HG03575 (cell line): ENCODE results near the gene ARF4.
"Not testable (repeated sequence)": the region's sequence is repeated elsewhere in the genome, so short reads cannot be mapped to it uniquely, and the experiment has no call there.

Experiments used
- ATAC-seq: cut with Tn5 transposase; IDR thresholded peaks from one replicate; pipeline ENCODE4 v1.9.1; 2021; ENCODE audit not compliant: unreplicated experiment, insufficient number of reproducible peaks, low FRiP score; ENCODE audit errors: extremely low read depth

ARF4 gene

GRCh38 chr3:57597127-57597923 lies at the start of gene ARF4:
Gene ARF4 (minus strand): TSS chr3:57597344. CDS start chr3:57597140, 204 bp downstream.
- peak; percentile 92 for ATAC-seq

DNA sequence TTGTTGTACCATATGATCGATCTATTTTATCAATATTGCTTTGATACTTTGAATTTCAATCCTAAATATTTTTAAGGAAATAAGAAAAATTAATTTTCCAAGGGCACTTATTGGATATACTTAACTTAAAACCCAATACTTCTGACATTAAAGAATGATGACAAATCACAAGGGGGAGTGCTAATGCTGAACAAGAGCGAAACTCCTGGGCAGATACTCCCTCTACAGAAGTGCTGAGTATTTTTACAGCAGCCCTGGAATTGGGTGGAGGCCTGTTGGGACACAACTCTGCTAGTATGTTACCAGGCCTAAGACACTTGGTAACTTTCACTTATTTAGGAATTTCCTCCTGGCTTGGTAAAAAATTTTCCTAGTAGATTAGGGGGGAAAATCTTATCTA lies 49.6 kb upstream of the ARF4 start:
- ATAC-seq: no peak

- ATAC-seq: no peak
Observed at GRCh38 chr3:57644740-57645139, 47.6 kb upstream of the ARF4 start.

GRCh38 chr3:57637391-57637790 lies 40.2 kb upstream of the ARF4 start:
- ATAC-seq: no peak

- not testable (repeated sequence) for ATAC-seq
Observed at GRCh38 chr3:57634259-57634658, 37.1 kb upstream of the ARF4 start.

DNA sequence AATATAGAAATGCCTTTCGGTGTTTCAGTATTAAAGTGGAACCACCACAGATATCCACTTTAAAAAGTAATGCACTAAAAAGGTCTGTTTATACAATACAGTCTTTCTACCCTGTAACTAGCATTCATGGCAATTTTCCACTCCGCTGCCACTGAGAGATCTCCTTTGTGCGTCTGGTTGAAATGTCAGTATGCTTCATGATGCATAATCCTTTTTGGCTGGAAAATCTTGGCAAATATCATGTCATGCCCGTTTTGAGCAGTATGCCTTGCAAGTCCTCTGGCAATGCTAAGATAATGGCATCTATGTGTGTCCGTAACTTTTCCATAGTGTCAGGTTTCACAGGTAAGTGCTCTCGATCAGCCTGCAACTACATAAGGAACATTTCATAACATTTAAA lies 30.8 kb upstream of the ARF4 start:
- no peak for ATAC-seq

GRCh38 chr3:57624801-57625200 lies 27.7 kb upstream of the ARF4 start:
- ATAC-seq: no peak

GRCh38 chr3:57622362-57622761 lies 25.2 kb upstream of the ARF4 start:
- ATAC-seq: no peak

- ATAC-seq: no peak
Observed at GRCh38 chr3:57617739-57618138, 20.6 kb upstream of the ARF4 start.

GRCh38 chr3:57616233-57616632 lies 19.1 kb upstream of the ARF4 start:
- ATAC-seq: no peak

DNA sequence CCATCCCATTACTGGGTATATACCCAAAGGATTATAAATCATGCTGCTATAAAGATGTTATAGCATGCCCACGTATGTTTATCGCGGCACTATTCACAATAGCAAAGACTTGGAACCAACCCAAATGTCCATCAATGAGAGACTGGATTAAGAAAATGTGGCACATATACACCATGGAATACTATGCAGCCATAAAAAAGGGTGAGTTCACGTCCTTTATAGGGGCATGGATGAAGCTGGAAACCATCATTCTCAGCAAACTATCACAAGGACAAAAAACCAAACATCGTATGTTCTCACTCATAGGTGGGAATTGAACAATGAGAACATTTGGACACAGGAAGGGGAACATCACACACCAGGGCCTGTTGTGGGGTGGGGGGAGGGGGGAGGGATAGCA lies 14.7 kb upstream of the ARF4 start:
- ATAC-seq: not testable (repeated sequence)

GRCh38 chr3:57605683-57606082 lies 8.5 kb upstream of the ARF4 start:
- no peak for ATAC-seq

GRCh38 chr3:57604971-57605370 lies 7.8 kb upstream of the ARF4 start:
- ATAC-seq: no peak

- ATAC-seq: no peak
Observed at GRCh38 chr3:57600195-57600594, 3.1 kb upstream of the ARF4 start.

DNA sequence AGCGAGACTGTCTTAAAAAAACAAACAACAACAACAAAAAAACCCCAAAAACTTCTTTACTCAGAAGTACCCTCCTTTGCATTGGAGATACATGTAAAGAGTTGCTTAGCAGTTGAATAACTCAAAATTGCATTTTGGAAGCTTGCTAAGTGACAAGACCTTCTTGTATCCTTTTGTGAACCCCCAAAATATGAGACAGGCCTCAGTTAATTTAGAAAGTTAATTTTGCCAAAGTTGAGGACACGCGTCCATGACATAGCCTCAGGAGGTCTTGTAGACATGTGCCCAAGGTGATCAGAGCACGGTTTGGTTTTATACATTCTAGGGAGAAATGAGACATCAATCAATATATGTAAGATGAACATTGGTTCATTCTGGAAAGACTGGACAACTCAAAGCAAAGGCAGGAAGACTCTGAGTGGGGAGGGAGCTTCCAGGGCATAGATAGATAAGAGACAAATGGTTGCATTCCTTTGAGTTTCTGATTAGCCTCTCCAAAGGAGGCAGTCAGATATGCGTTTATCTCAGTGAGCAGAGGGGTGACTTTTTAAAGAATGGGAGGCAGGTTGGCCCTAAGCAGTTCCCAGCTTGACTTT lies 1.7 kb upstream of the ARF4 start:
- no peak for ATAC-seq

- no peak for ATAC-seq
Observed at GRCh38 chr3:57596495-57597126, 533 bp downstream of the ARF4 start.

DNA sequence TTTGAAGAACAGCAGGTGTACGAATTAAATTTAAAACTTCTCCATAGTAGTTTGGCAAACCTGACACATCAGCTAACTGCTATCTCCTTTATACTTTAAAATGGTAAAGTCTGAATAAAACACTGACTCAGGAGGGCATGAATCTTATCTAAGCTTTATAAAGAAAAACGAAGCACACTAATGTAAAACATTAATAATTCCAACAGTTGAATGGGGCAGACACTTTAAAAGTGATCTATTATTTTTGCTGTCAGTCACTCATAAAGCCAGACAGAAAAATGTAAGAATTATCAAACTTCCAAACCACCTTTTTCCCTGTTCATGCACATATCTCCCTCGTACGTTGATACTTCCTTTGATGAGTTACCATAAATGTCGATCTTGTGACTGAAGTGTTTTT lies 2.6 kb downstream of the ARF4 start:
- ATAC-seq: no peak

DNA sequence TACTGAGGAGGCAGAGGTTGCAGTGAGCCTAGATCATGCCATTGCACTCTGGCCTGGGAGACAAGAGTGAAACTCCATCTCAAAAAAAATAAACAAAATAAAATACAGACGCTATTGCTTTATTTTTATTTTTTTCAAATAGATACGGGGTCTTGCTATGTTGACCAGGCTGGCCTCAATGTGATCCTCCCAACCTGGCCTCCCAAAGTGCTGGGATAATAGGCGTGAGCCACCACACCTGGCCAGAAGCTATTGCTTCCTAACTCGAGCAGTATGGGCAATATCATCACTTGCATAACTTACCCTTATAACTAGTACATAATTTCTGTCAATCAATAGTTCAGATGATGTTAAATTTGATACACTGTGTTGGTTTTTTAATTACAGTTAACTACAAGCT lies 3.0 kb downstream of the ARF4 start:
- no peak for ATAC-seq

DNA sequence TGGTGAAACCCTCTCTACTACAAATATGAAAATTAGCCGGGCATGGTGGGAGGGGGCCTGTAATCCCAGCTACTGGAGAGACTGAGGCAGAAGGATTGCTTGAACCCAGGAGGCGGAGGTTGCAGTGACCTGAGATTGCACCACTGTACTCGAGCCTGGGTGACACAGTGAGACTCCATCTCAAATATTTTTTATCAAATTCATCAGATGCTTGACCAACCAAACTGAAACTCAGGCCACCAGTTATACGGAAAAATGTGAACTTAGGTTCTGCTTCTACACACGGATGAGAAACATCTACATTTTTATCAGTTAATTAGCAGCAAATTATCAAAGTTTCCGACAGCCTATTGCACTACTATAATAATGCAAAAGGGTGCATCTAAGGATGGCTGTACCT lies 4.8 kb downstream of the ARF4 start:
- ATAC-seq: no peak

- ATAC-seq: no peak
Observed at GRCh38 chr3:57587905-57588304, 9.2 kb downstream of the ARF4 start.
